HG03159 (cell line): Measurements from ENCODE around the gene LIN7A.

Experiments used
- ATAC-seq: cut with Tn5 transposase; IDR thresholded peaks from one replicate; pipeline ENCODE4 v1.9.1; 2021; ENCODE audit warnings: mild to moderate bottlenecking, moderate library complexity; ENCODE audit not compliant: unreplicated experiment

Gene LIN7A

DNA sequence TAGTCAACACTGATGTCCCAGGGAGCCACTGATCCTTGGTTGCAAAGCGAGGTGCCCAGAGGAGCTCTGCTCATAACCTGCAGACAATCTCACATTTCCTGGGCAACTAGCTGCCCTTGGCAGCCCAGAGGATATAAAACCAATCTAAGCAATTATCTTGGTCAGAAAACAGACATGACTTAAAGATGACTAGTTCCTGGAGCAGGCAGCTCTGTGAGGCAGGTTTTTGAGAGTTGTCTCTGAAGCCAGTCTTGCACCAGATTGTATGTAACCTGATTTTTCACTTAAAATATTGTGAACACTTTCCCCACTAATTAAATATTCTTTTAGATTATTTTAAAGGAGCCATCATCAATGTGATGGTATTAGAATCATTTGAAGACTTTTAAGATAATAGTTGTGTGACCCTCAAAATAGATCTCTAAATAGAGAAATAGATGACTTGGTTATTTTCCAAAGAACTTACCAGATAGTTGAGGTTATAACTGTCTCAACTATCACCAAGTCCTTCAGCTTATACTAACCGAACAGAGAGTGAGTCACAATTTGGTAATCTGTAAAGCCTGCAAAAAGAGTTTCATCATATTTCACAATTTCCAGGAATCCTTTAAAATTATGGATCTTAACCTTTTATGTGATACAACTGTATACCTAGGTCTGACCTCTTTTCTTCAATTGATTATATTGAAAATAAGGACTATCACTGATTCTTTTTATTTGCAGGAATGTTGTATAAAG lies 75.9 kb downstream of the LIN7A start:
- no peak for ATAC-seq

DNA sequence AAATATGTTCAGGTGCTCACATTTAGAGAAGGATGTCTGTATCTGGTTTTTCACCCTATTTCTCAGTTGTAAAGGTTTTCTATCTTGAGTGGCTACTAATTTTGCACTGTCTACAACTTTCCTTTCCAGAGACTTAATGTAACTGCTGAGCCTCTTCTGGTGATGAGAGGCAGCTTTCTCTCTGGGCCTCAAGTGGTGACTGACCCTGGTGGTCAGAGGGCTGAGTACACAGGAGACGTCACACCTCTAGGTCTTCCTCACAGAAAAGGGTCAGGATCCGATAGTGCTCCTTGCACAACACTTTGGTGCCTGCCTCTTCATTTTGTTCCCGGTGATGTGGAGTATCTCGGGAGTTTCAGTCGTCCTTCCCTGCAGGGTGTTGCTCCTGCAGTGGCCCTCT lies 76.8 kb downstream of the LIN7A start:
- ATAC-seq = no peak

DNA sequence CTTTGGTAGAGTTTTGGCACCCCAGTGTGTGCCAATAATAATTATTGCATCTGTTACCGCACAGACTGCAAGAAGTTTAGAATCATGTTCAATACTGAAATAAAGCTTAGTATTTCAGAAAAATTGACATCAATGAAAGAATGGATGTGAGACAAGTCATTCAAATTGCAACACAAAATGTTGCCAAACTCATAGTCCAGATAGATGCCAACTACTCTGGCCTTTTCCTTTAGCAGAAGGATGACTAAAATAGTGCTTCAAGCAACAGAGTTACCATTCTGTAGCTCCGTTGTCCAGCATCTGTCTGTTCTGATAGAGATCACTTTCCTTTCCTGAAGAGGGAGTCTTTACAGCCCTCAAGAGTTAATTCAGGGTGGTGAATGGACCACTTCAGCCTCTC lies 77.5 kb downstream of the LIN7A start:
- ATAC-seq = no peak

DNA sequence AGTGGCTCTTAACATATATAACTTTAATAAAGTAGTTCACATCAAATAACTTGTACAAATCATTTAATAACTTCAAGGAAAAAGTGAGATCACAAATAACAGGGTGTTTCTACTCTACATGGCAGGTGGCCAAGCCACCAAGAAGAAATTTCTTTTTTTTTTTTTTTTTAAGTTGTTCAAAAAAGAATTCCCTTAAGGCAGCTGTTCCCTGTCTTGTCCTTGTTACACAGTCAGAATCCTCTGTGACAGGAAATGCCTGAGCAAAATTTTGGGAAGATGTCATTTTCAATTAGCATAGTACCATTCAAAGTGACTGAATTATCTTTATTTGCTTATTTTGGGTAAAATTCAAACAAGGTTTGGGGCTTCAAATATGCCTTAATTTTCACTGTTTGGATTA lies 79.4 kb downstream of the LIN7A start:
- ATAC-seq = no peak

DNA sequence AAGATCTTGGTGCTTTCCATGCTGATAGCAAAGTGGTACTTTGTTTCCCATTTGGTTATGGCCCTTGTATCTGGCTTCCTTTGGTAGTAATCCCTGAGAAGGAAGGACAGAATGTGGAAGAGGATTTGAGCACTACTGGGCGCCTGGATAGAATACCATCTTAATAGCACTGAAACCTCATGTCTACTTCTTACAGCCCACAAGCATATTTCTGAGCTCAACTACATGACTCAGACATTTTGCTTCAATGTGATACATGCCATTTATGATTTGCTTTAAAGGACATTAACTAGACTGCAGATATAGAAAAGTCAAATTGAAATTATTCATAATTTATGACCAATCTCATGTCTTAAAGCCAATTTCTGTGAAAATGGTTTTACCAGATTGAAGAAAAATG lies 80.4 kb downstream of the LIN7A start:
- ATAC-seq = no peak

DNA sequence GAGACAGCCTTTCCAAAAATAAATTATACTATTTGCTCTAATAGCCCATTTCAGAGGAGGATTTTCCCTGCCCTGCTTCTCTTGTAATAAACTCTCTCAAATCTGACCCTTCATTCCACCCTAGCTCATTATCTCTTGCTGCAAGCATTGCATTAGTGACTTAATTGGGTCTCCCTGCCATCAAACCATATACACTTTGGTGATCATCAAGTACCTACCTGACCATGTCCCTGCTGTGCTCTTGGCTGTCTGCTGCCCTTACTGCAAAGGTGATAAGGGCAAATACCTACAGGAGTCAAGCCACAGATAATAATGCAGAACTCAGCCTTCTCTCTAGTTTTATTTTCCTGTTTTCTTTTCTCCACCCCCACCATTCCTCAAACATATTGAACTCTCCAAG lies 88.4 kb downstream of the LIN7A start:
- ATAC-seq = no peak

DNA sequence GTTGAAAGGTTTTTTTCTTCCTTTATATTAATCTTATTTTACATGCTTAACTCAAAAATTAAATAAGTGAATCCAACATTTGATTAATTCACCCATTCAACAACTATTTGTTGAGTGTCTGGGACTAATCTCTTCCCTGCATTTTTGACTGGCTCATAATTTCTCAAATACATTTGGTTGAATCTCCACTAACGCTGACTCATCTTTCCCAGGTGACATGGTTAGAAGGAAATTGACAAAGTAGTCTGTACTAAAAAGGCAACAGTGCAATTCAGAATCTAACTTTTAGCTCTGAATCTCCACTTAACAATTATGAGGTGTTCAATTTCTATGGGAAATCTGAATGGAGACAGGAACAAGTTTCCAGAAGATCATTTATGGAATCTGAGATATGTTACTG lies 88.9 kb downstream of the LIN7A start:
- no peak for ATAC-seq

DNA sequence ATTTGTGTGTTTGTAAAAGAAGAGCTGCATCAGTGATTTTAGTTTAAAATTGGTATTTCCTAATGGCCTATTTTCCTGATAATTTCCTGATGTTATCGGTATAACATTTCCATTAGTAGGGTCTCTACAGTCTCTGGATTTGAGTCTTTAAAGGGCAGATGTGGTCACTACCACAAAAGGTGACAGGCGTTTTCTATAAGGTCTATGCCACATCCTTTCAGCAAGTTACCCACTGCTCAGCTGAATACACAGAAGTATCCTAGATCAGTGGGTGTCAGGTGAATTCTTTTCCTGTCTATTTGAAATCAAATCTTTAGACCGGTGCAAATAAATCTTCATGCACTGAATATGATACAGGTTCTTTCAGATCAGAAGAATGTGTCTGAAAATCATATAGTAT lies 90.2 kb downstream of the LIN7A start:
- no peak for ATAC-seq

DNA sequence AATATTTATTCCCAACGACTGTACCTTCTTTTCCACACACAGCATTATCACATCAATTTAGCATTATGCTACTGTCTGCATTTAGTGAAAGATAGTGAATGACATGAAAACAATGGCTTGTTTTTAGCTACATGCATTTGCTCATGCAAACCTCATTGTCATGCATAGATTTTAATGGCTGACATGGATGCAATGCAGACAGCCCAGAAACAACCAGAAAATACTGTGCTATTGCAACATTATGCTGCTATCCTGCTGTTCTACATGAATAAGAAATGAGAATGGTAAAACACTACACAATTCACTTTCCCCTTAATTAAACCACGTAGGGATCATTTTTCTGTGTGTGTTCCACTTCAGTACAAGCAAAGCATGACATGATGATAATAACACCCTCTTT lies 90.8 kb downstream of the LIN7A start:
- ATAC-seq = no peak

DNA sequence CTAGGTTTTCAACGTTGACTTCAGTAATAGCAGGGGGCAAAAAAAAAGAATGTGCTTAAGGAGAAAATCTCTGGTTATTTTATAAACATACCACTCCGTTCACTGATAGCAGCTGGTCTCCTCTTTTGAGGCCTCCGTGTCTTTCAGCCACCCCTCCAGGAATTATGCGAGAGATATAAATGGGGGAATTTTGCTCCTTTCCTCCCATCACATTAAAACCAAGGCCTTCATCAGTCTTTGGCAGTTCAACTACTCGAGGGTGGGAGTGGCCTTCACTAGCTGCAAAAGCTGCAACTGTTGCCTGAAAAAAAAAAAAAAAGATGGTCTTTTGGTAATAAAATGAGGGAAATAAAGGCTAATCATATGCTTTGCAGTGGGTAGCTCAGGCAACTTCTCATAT lies 92.1 kb downstream of the LIN7A start:
- ATAC-seq = no peak

DNA sequence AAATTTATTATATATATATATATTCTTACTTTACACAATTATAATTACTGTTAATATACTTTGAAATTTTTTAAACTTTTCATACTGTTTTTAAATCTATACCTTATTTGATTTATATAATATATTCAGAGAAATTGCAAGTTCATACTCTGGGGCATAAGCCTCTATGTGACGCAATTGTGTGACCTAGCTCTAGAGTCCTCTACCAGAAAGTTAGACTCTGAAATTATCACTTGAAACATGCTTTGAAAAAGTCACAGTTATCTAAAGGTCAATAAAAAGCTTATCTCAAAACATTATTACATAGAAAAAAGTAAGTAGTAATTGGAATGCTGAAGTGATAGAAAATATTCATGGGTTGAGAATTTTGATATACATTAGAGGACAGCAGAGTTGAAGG lies 93.8 kb downstream of the LIN7A start:
- no peak for ATAC-seq

DNA sequence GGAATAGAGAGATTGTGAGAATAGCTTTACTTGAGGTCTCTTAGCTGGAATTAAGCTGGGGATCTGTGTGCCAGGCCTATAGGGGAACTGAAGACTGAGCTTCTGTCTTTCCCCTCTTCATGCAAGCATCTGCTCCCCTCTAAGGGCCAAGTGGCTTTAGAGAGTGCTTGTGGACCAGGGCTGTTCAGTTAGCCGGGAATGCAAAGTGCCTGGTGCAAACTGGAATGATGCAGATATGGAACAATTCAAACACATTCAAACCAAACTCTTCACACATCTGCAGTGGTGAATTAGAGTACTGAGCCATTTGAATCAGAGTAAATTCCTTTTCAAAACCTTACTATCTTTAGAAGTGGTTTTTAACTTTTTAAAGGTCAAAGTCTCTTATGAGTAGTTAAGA lies 99.0 kb downstream of the LIN7A start:
- no peak for ATAC-seq

DNA sequence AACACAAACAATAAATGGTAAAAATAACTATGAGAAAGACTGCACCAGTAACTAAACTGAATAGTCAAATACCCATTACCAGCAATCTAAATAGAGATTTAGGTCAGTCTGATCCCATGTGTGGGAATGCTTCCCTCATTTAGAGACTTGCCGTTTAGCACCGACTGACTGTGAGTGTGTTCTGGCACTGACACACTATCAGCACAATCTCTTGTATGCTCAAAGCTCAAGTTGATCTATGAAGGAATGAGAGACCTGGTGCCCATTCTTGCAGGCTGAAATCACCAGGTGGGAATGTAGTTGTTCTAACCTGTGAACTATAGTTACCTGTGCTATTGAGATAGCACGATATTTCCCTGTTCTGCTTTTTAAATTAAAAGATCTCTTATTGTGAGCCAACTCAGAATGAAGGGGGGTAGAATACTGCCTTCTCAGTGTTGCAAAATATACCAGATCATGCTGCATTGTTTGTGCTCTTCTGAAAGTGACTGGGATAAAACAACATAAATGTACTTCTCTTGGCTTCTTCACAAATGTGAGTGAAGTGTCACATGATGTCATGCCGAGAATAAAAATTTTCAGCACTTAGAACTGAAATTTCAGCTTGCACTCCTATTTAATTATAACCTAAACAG lies 99.6 kb downstream of the LIN7A start:
- ATAC-seq = no peak

DNA sequence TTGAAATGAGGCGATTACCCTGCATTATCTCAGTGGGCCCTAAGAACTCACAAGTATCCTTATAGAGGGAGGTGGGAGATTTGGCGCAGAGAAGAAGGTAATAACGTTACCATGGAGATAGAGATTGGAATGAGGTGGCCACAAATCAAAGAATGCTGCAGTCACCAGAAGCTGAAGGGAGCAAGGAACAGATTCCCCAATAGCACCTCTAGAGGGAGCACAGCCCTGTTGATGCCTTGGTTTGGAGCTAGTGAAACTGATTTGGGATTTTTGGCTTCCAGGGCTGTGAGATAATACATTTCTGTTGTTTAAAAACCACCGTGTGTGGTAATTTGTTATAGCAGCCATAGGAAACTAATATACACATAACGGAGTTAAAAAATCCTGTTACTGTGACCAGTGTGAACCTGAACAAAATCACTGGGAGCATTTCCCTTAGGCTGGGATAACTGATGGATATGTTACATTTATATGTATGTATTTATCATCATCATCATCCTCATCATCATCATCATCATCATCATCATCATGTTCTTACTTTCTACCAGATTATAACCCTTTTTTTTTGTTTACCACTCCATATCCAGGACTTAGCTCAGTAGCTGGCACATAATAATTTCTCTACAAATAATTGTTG lies 100.3 kb downstream of the LIN7A start:
- ATAC-seq = peak; percentile 58

DNA sequence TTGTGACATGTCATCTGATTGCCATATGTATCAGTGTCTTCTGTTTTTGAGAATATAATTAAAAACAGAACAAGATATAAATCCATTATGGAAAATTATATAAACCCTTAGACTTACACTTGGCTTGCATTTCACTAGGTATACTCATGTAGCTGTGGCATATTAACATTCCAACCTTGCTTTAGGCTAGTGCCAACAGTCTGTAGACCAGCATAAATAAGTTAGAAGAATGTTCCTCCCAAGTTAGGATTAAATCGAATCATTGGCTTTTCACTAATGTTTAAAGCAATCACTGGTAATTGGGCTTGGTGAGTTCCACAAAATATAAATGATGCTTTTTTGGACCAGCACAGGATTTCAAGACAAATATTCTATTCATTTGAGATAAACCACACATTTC lies 103.0 kb downstream of the LIN7A start:
- no peak for ATAC-seq

DNA sequence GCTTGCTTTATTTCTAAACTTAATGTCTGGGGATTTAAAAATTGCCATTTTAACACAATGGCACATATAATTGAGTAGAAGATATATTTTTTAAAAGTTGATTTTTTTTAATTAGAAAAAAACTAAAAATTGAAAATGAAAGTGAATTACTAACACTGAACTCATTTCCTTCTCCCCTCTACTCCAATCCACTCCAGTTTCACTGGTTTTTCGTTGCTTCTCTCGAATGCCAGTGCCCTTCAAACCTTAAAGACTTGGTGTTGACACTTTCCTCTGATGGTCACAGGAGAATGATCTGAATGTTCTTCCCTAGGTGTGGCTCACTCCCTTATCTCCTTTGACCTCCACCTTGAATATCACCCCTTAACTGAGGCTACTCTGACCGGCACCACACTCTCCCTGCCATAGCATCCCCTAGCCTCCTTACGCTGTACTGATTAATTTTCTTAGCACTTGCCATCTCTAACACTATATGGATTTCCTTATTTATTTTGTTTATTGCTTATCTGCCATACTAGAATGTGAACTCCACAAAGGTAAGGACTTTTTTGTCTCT lies 107.1 kb downstream of the LIN7A start:
- ATAC-seq = no peak

DNA sequence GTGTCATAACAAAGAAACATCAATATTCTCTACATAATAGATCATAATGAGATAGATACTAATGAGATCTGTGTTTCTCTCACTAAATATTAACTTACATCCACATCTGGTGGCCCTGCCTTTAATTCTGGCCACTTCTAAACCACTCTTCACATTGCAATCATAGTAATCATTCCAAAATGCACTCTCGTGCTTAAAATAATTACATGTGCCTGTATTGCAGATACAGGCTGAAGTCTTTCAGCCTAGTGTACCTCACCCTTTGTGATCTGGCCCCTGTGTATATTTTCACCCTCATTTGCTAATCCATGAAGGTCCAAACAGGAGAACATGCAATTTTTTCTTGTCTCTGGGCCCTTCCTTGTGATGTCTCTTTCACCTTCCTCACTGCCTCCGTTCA lies 108.0 kb downstream of the LIN7A start:
- no peak for ATAC-seq

DNA sequence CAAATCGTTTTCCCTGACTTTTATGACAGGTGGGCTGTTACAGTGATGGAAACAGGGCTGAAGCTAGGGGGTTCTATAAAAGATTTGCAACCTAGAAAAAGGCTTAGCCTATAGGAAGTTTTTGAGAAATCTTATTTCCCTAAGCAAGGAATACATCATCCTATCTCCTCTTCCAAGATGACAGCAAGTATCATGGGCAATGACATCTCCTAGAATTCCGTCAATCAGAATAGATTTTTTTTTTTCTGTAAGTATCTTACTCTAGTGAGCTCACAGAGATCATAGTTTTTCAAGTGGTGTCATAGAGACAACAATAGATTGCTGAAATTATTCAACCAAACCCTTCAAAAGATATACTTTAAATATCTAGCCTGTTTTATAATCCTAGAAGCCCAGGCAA lies 112.2 kb downstream of the LIN7A start:
- ATAC-seq = no peak

DNA sequence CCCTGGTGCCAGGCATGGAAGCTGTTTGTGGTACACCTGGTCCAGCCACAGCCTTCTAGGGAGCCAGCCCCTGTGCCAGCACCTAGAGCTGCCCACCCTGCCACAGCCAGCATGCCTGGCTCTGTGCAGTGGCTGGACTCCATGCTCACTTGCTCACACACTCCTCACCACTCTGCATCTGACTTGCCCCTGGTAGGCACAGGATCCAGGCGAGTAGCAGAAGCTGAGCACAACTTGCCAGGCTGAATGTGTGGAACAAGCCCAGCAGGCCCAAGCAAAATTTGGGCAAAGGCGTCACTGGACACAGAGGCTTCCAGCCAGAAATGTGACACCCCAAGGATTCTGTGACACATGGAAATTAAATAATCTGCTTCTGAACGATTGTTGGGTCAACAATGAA lies 114.3 kb downstream of the LIN7A start:
- no peak for ATAC-seq

DNA sequence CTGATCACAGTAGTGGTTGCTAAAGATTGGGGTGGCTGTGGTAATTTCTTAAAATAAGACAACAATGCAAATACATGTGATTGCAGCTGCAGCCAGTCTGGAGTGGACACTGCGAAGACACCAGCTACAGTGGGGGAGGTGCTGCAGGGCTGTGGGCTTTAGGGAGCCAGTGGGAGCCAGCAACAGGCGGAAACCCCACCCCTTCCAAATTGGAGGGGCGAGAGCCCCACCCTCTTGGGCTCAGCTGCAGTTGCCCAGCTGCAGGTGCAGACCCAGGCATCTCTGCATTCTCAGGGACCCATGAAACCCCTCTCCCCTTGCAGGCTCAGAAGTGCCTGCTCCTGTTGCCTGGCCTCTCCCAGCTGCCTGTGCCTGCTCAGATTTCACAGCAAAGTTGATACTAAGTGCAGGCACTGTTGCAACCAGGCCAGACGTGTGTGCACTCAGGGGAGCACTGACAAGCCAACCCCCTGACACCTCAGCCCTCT lies 116.2 kb downstream of the LIN7A start:
- no peak for ATAC-seq

DNA sequence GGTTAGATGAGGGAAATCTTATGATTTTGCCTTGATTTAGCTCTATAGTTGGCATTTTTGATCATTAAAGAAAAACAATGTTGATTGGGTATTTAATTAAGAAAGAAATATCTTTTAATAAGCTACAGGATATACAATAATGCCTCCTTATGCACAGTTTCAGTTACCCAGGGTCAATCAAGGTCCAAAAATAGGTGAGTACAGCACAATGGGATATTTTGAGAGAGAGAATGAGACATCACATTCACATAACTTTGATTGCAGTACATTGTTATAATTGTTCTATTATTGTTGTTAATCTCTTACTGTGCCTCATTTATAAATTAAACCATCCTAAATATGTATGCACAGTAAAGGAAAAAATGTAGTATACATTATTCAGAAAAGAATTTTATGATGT lies 118.9 kb downstream of the LIN7A start:
- ATAC-seq = no peak

DNA sequence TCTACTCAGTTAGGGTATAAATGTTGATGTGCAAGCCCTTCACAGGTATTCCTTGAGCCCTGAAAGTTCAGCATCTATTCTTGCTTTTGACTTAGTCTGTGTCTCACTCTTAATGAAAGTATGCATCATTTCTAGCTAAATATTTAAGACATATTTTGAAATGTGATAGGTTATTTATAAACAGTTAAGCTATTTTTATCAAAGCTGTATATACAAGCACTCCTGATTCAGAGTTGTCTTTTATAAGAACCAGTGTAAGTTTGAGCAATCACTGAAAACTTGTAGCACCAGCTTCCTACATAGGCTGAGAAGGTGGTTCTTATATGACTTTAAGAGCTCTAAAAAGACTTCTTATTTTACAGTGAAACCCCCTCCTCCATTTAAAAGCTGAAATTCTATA lies 122.4 kb downstream of the LIN7A start:
- ATAC-seq = no peak
